Measurements from ENCODE around the gene METTL15. TPM values are rescaled to one million over a fixed set of nuclear protein-coding genes. Genes with fewer than 3 reads are reported as not detected.

The METTL15 gene
- total and polyA plus RNA-seq, 2 of the 8 experiments (the other 6 are each of a cell fraction or from before 2014, with no cell fraction given): 5.4 to 10.5 TPM

- Histone ChIP-seq H3K9ac (replicated peaks in 1 of 4; ENCODE audit: extremely low read depth in 1 of 4, low read depth in 3 of 4, low read length in 3 of 4) (no peak overlapping the region), H4K91ac (replicated peaks; ENCODE audit: insufficient read length, low read length) (no peak overlapping the region), H2BK120ac (replicated peaks; ENCODE audit: low read depth, low read length) (no peak overlapping the region), H2AFZ (ENCODE audit: low read length) (no peak overlapping the region), H3K18ac (ENCODE audit: extremely low read depth, low read length) (no peak overlapping the region), H2BK12ac (ENCODE audit: low read depth, low read length) (no peak overlapping the region), H3K23me2 (ENCODE audit: low read depth, low read length) (0 out of 2 replicates have a peak, but pooled peaks cover 1% of the 10 kb centered on the region), H2BK5ac (ENCODE audit: low read depth, low read length) (no peak overlapping the region), H3K36me3 (ENCODE audit: control insufficient read depth in 2 of 4, insufficient read depth in 4 of 4, low read length in 3 of 4) (no peaks in the 10 kb centered on the region), H3K79me2 (ENCODE audit: control insufficient read depth in 1 of 2, insufficient read depth in 2 of 2, low read length in 2 of 2) (no peaks in the 10 kb centered on the region), H2BK20ac (ENCODE audit: low read length) (no peak overlapping the region), H4K8ac (ENCODE audit: extremely low read depth, insufficient read depth, low read length) (no peak overlapping the region), H4K20me1 (replicated peaks in 1 of 2; ENCODE audit: control insufficient read depth in 1 of 2, insufficient read depth in 2 of 2, low read length in 2 of 2) (no peaks in the 10 kb centered on the region), H3K14ac (ENCODE audit: insufficient read length) (no peak overlapping the region), H3K23ac (ENCODE audit: insufficient read length) (no peak overlapping the region), H3K4ac (replicated peaks; ENCODE audit: insufficient read length, low read depth, low read length) (no peak overlapping the region), H4K5ac (ENCODE audit: insufficient read length, low read depth, low read length) (no peak overlapping the region), H3K9me3 (ENCODE audit: insufficient read depth in 2 of 2, low read depth in 1 of 2, low read length in 1 of 2) (peaks cover 0 to 6% of the 10 kb centered on the region in 2 experiments; a peak in 1 of 4 replicates), H2AK5ac (ENCODE audit: low read depth, low read length) (no peak overlapping the region), H2BK15ac (ENCODE audit: low read length) (no peak overlapping the region), H3K27me3 (replicated peaks in 1 of 4; ENCODE audit: control insufficient read depth in 3 of 4, extremely low read depth in 1 of 4, insufficient read depth in 3 of 4, low read length in 3 of 4) (no peaks in the 10 kb centered on the region), H3K56ac (replicated peaks; ENCODE audit: insufficient read length, low read depth, low read length) (no peak overlapping the region), H3K4me2 (ENCODE audit: insufficient read depth in 1 of 2, low read depth in 2 of 2, low read length in 2 of 2) (no peak overlapping the region), H3K4me3 (ENCODE audit: extremely low read depth in 1 of 4, insufficient read depth in 2 of 4, low read depth in 3 of 4, low read length in 4 of 4) (no peak overlapping the region), H3K79me1 (ENCODE audit: low read depth, low read length) (no peaks in the 10 kb centered on the region), H3K27ac (ENCODE audit: low read depth, low read length) (no peak overlapping the region), H3K4me1 (replicated peaks in 1 of 4; ENCODE audit: control insufficient read depth in 3 of 4, insufficient read depth in 4 of 4, low read length in 3 of 4) (no peaks in the 10 kb centered on the region)
- CTCF ChIA-PET (ENCODE audit: partially characterized antibody): no interaction called here
- 98% methylated on average over 2 of the region's 2 CpGs; no CpG with 5 or more reads in 1 of the 2 experiments for WGBS, 2 experiments (ENCODE audit: extremely low coverage in 1 of 2, insufficient coverage in 1 of 2, insufficient read length in 1 of 2, insufficient replicate concordance in 2 of 2, low coverage in 1 of 2, low lambda C conversion rate in 2 of 2, missing lambda C conversion rate in 1 of 2)
- TF ChIP-seq SUZ12 (IDR thresholded peaks at IDR 0.05; ENCODE audit: low read length): no peak
- no peak for TF ChIP-seq CREB1 (IDR thresholded peaks at IDR 0.05)
- TF ChIP-seq NANOG (IDR thresholded peaks at IDR 0.05; ENCODE audit: insufficient read depth, low read depth, low read length, poor library complexity, severe bottlenecking): no peak
- no peak for TF ChIP-seq ASH2L (IDR thresholded peaks at IDR 0.05; ENCODE audit: low read length)
- no peak for TF ChIP-seq KDM4A (IDR thresholded peaks at IDR 0.05; ENCODE audit: low read depth, low read length, severe bottlenecking)
- TF ChIP-seq NRF1 (IDR thresholded peaks at IDR 0.05; ENCODE audit: low read depth, low read length): no peak
- TF ChIP-seq SP2 (IDR thresholded peaks at IDR 0.05; ENCODE audit: low read length): no peak
- no peak for TF ChIP-seq RFX5 (IDR thresholded peaks at IDR 0.05; ENCODE audit: borderline replicate concordance, low read depth, low read length)
- TF ChIP-seq CTBP2 (IDR thresholded peaks at IDR 0.05; ENCODE audit: borderline replicate concordance, insufficient read depth, insufficient read length, low read length): no peak
- no peak for TF ChIP-seq RAD21 (IDR thresholded peaks at IDR 0.05 in 1 of 2, conservative IDR thresholded peaks at IDR 0.05 in 1 of 2; ENCODE audit: low read depth in 2 of 2, low read length in 2 of 2)
- TF ChIP-seq MAFK (IDR thresholded peaks at IDR 0.05; ENCODE audit: low read depth, low read length): no peak
- no peak for TF ChIP-seq TBP (IDR thresholded peaks at IDR 0.05; ENCODE audit: low read depth, low read length)
- TF ChIP-seq YY1 (IDR thresholded peaks at IDR 0.05; ENCODE audit: low read depth, low read length): no peak
- FAIRE-seq: no peak
- POLR2A ChIA-PET (ENCODE audit: partially characterized antibody): no interaction called here
- no peak for DNase-seq (ENCODE audit: low read depth in 1 of 2, low spot score in 2 of 2)
These were observed 115.8 kb downstream of the METTL15 start for GRCh38 chr11:28223994-28224393.
